Fibroblast of gingiva (primary cell): ENCODE results near the gene ZFP62.
A peak's percentile ranks its signal among the peaks of the same experiment; 100 is the strongest.

Experiments used
- DNase-seq: peaks from one replicate; pipeline ENCODE4 v3.0.0-alpha.2; 2011; ENCODE audit warnings: low read depth

Gene ZFP62

GRCh38 chr5:180868960-180869359 lies 7.9 kb upstream of the ZFP62 start:
- peak; percentile 60 for DNase-seq

- DNase-seq, result no peak
These were observed 5.9 kb upstream of the ZFP62 start for GRCh38 chr5:180866985-180867384.

- no peak for DNase-seq
These were observed 5.1 kb upstream of the ZFP62 start for GRCh38 chr5:180865981-180866695.

- no peak for DNase-seq
These were observed 1.6 kb upstream of the ZFP62 start for GRCh38 chr5:180862645-180863044.

GRCh38 chr5:180860273-180860886 lies 696 bp downstream of the ZFP62 start:
- DNase-seq, result no peak

GRCh38 chr5:180858586-180858985 lies 2.5 kb downstream of the ZFP62 start:
- no peak for DNase-seq

GRCh38 chr5:180853848-180854176 lies 7.3 kb downstream of the ZFP62 start:
- DNase-seq, result no peak

- no peak for DNase-seq
These were observed 7.8 kb downstream of the ZFP62 start for GRCh38 chr5:180853121-180853847.

- DNase-seq, result no peak
These were observed 8.6 kb downstream of the ZFP62 start for GRCh38 chr5:180852495-180852894.

- DNase-seq, result no peak
These were observed 10.5 kb downstream of the ZFP62 start for GRCh38 chr5:180850434-180851078.

- no peak for DNase-seq
These were observed 11.2 kb downstream of the ZFP62 start for GRCh38 chr5:180849827-180850226.

GRCh38 chr5:180848878-180849277 lies 12.2 kb downstream of the ZFP62 start:
- DNase-seq, result no peak

GRCh38 chr5:180848265-180848664 lies 12.8 kb downstream of the ZFP62 start:
- DNase-seq, result no peak

- DNase-seq, result no peak
These were observed 14.1 kb downstream of the ZFP62 start for GRCh38 chr5:180847026-180847425.

- DNase-seq, result no peak
These were observed 16.2 kb downstream of the ZFP62 start for GRCh38 chr5:180844858-180845257.

GRCh38 chr5:180844432-180844831 lies 16.6 kb downstream of the ZFP62 start:
- no peak for DNase-seq

GRCh38 chr5:180839935-180840334 lies 21.1 kb downstream of the ZFP62 start:
- no peak for DNase-seq

- DNase-seq, result no peak
These were observed 21.8 kb downstream of the ZFP62 start for GRCh38 chr5:180839227-180839626.

- no peak for DNase-seq
These were observed 23.6 kb downstream of the ZFP62 start for GRCh38 chr5:180837478-180837877.

- DNase-seq, result no peak
These were observed 28.4 kb downstream of the ZFP62 start for GRCh38 chr5:180832638-180833068.

GRCh38 chr5:180831139-180832093 lies 29.7 kb downstream of the ZFP62 start:
- peak; percentile 74 for DNase-seq
